Measurements from ENCODE around the gene TRIM52.

Gene TRIM52

GRCh38 chr5:181235323-181235688, 25.6 kb downstream of the TRIM52 start:
- Mint-ChIP-seq H3K27me3 (ENCODE audit: low read depth, poor library complexity) (peaks cover 5% of the 10 kb centered on the region), H3K36me3 (ENCODE audit: low read depth) (peaks cover 51% of the 10 kb centered on the region), H3K4me1 (peaks cover 10% of the 10 kb centered on the region), H3K9me3 (no peaks in the 10 kb centered on the region), H3K4me3 (no peak overlapping the region), H3K27ac (peak overlapping the region; percentile 96)
- DNase-seq, result no peak
- TF ChIP-seq CTCF (IDR thresholded peaks at IDR 0.05), result no peak

GRCh38 chr5:181234455-181235306, 26.3 kb downstream of the TRIM52 start:
- no peak for TF ChIP-seq CTCF (IDR thresholded peaks at IDR 0.05)
- Mint-ChIP-seq H3K27ac (peak overlapping the region; percentile 96), H3K9me3 (no peaks in the 10 kb centered on the region), H3K4me1 (peaks cover 10% of the 10 kb centered on the region), H3K36me3 (ENCODE audit: low read depth) (peaks cover 54% of the 10 kb centered on the region), H3K4me3 (no peak overlapping the region), H3K27me3 (ENCODE audit: low read depth, poor library complexity) (peaks cover 5% of the 10 kb centered on the region)
- no peak for DNase-seq

GRCh38 chr5:181233801-181234454, 27.0 kb downstream of the TRIM52 start:
- TF ChIP-seq CTCF (IDR thresholded peaks at IDR 0.05), result no peak
- no peak for DNase-seq
- H3K27me3 Mint-ChIP-seq (ENCODE audit: low read depth, poor library complexity), result peaks cover 7% of the 10 kb centered on the region
- no peaks in the 10 kb centered on the region for H3K9me3 Mint-ChIP-seq
- no peak overlapping the region for H3K4me3 Mint-ChIP-seq
- peaks cover 54% of the 10 kb centered on the region for H3K36me3 Mint-ChIP-seq (ENCODE audit: low read depth)
- peak overlapping the region; percentile 92 for H3K27ac Mint-ChIP-seq
- H3K4me1 Mint-ChIP-seq, result peaks cover 3% of the 10 kb centered on the region

- no peak for TF ChIP-seq CTCF (IDR thresholded peaks at IDR 0.05)
- DNase-seq, result no peak
- Mint-ChIP-seq H3K27me3 (ENCODE audit: low read depth, poor library complexity) (peaks cover 3% of the 10 kb centered on the region), H3K9me3 (no peaks in the 10 kb centered on the region), H3K36me3 (ENCODE audit: low read depth) (peaks cover 47% of the 10 kb centered on the region), H3K27ac (peak overlapping the region; percentile 92), H3K4me1 (no peaks in the 10 kb centered on the region), H3K4me3 (no peak overlapping the region)
Measured at GRCh38 chr5:181233088-181233800, 27.7 kb downstream of the TRIM52 start.

- Mint-ChIP-seq H3K27me3 (ENCODE audit: low read depth, poor library complexity) (peaks cover 2% of the 10 kb centered on the region), H3K4me1 (no peaks in the 10 kb centered on the region), H3K36me3 (ENCODE audit: low read depth) (peaks cover 40% of the 10 kb centered on the region), H3K4me3 (no peak overlapping the region), H3K27ac (peak overlapping the region; percentile 92), H3K9me3 (no peaks in the 10 kb centered on the region)
- no peak for DNase-seq
- TF ChIP-seq CTCF (IDR thresholded peaks at IDR 0.05), result no peak
Measured at GRCh38 chr5:181232593-181232992, 28.4 kb downstream of the TRIM52 start.

Data from nephron progenitor cell (in vitro differentiated cells).